HG02678 (cell line): ENCODE data around the gene BACE1-AS.
"Not testable (repeated sequence)": the region's sequence is repeated elsewhere in the genome, so short reads cannot be mapped to it uniquely, and the experiment has no call there.

Experiments
- ATAC-seq: cut with Tn5 transposase; IDR thresholded peaks from one replicate; pipeline ENCODE4 v1.9.1; 2021; ENCODE audit warnings: mild to moderate bottlenecking, moderate library complexity; ENCODE audit not compliant: unreplicated experiment

The BACE1-AS gene

DNA sequence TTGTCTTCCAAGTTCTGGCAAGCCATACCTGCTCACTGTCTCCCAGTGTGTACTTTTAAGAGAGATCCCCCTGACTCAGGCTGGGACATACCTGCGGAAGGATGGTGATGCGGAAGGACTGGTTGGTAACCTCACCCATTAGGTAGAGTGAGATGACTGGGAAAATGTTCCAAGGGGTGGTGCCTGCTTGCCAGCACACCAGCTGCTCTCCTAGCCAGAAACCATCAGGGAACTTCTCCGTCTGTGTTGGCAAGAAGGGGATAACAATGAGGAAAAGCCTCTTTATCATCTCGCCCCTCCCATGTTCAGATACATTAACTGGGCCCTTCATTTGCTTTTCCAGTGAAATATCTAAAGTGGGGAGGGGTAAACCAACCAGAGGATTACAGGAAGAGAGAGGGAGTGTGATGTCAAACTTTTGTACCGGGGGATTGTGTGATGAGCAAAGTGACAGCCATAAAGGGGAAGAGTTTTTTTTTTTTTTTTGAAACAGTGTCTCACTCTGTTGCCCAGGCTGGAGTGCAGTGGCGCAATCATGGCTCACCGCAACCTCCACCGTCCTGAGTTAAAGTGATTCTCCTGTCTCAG lies at the start of gene BACE1-AS:
BACE1-AS (plus strand) TSS at position 538 of the 588 bp plus-strand sequence.
- no peak for ATAC-seq

DNA sequence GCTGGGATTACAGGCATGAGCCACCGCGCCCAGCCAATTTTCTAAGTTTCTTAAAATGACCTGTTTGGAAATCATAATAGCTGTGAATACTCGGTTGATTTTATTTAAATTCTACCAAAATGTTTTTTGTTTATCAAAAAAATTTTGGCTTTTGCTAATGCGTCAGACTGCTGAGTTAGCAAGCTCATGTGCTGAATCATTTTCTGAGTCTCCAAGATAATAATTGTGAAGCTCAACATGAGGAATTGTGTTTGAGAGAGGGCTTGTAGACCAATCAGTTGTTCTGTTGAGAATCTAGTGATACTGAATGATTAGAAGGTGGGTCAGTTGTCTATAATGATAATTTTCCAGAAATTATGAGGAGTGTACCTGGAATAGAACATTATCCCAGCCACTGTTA lies 42.8 kb upstream of the BACE1-AS start:
- ATAC-seq: no peak

DNA sequence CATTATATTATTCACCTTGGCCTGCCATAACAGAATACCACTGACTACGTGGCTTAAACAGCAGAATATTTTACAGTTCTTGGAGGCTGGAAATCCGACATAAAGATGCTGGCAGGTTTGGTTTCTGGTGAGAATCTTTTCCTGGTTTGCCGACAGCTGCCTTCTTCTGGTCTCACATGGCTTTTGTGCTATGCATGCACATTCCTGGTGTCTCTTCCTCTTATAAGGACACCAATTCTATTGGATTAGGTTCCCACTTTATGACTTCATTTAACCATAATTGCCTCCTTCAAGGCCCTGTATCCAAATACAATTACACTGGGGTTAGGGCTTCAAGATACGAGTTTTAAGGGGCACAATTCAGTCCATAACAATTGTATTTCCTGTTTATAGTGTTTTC lies 41.6 kb upstream of the BACE1-AS start:
- no peak for ATAC-seq

DNA sequence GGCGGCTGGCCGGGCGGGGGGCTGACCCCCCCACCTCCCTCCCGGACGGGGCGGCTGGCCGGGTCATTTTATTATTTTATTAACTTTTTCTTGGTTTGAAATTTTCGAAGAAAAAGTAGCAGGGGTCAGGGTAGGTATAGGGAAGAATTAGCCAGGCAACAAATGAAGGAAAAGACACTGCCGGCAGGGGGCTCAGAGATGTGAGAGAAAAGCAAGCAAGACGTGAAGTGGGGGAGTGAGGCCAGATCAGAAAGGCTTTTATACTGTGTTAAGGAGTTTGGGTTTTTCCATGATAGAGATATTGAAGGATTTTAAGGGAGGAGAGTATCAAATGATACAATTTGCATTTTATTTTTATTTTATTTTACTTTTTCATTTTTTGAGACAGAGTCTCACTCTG lies 39.6 kb upstream of the BACE1-AS start:
- no peak for ATAC-seq

DNA sequence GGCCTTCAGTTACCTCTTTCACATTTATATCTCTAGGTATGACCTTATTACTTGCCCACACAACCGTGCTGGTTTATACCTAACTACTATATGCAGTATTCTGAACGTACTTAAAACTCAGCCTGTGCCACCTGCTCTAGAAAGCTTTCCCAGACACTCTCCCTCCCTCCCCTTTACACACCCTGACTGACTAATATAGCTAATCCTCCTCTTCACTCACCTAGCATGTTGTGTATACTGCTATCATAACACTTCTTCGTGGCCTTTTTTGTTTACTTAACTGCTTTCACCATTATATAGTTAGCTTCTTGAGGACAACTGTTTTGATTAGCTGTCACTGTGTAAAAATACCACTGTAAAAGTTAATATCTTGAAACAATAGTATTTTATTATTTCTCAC lies 35.2 kb upstream of the BACE1-AS start:
- no peak for ATAC-seq

DNA sequence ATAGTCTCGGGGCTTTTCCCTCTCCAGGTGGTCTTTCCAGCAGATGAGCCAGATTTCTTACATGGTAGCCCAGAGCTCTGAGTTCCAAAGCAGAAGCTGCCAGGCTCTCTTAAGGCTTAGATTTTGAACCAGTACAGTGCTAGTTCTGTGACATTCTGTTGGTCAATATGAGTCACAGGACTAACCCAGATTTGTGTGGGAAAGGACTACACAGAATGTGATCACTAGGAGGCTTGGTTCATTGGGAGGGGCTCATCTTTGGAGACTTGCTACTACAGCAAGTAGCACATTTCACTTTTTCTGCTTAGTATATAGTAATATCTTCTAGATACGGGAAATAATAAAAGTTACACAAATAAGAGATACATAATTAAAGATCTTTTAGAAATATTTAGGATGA lies 34.6 kb upstream of the BACE1-AS start:
- ATAC-seq: no peak

DNA sequence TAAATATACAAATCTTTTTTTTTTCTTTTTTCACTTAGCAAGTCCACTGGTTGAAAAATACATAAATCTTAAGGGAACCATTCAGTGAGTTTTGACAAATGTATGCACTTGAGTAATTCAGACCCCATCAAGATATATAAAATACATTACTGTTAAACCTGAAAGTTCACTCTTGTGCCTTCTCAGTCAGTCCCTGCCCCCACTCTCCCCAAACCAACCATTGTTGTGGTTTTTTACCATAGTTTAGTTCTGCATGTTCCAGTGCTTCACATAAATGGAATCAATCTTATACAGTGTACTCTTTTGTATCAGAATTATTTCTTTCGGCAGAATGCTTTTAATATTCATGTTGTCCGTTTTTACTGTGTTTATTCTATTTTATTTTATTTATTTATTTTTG lies 32.6 kb upstream of the BACE1-AS start:
- no peak for ATAC-seq

DNA sequence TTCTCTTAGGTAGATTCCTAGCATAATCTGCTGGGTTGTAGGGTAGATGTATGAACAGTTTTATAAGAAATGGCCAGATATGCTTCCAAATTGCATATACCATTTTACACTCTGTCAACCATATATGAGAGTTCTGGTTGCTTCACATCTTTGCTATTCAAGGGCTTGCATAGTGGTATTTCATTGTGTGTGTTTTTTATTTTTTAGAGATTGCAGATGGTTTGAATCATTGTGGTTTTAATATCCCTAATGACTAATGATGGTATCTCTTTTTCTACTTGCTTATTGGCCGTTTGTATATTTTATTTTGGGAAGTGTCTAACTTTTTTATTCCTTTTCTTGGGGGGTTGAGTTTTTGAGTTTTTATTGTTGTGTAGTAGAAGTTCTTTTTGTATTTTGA lies 31.7 kb upstream of the BACE1-AS start:
- ATAC-seq: no peak

DNA sequence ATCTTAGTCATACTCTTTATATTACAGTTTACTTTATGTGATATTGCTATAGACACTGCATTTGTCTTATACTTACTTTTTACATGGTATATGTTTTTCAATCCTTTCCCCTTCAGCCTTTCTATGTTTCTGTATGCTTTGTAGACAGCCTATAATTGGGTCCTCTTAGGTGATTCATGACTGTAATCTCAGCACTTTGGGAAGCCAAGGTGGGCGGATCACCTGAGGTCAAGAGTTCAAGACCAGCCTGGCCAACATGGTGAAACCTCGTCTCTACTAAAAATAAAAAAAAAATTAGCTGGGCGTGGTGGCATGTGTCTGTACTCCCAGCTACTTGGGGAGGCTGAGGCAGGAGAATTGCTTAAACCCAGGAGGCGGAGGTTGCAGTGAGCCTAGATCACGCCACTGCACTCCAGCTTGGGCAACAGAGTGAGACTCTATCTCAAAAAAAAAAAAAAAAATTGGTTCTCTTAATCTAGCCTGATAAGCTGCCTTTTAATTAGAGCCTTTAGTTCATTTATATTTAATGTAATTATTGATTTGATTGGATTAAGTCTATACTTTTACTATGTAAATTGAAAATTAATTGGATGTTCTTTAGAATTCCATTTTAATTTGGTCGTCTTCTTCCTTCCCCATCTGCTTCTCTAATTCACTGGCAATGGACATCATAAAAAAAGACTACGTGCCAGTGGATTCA lies 26.4 kb upstream of the BACE1-AS start:
- ATAC-seq: not testable (repeated sequence)

DNA sequence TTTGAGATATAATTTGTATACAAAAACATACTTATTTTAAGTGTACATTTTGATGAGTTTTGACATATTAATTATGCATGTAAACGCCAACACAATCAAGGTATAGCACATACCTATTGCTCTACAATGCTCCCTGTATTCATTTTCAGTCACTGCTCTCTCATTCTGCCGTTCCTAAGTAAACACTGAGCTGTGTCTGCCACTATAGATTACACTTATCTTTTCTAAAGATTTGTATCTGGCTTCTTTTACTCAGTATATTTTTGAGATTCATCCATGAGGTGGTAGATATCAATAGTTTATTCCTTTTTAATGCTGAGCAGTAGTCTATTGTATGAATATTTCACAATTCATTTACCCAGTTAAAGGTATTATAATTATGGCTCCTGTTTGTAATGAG lies 25.4 kb upstream of the BACE1-AS start:
- no peak for ATAC-seq

DNA sequence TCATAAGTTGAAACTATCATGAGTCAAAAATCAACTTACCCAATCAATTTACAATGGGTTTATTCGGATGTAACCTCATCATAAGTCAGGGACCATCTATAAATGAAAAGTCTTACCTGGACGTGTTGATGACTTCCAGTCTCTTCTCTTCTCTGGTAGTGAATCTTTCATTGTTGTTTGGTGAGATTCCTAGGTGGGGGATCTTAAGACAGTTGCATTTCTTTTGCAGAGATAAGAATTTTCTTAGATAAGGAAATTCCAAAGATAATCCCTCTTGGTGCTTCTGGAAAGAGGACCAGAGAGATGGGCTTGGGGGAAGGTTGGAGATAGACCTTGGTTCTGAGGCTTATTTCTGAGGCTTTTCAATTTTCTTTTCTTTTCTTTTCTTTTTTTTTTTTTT lies 21.3 kb upstream of the BACE1-AS start:
- ATAC-seq: no peak

DNA sequence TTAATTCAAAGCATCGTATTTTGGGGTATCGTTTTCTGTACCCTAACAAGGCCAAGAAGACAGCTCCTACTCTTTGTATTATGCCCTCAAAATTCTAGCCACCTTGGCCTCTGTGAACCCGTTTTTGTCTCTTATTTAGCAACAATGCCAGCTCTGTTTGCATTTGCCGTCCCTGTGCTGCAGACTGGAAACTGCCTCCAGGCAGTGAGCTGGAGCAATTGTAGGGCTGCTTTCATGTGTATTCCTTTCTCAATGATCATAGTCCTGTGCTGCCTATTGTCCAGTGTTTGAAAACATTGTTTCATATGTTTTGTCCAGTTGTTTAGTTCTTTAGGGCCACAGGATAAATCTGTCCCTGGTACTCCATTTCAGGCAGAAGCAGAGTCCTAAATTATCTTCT lies 19.9 kb upstream of the BACE1-AS start:
- no peak for ATAC-seq

DNA sequence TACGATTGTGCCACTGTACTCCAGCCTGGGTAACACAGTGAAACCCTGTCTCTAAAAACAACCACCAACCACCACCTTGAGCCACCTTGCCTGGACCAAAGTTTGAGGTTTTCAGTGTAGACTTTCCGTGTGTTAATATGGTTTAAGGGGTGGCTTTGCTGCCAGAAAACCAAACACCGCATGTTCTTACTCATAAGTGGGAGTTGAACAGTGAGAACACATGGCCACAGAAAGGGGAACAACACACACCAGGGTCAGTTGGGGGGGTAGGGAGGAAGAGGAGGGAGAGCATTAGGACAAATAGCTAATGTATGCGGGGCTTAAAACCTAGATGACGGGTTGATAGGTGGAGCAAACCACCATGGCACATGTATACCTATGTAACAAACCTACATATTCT lies 19.0 kb upstream of the BACE1-AS start:
- ATAC-seq: not testable (repeated sequence)

DNA sequence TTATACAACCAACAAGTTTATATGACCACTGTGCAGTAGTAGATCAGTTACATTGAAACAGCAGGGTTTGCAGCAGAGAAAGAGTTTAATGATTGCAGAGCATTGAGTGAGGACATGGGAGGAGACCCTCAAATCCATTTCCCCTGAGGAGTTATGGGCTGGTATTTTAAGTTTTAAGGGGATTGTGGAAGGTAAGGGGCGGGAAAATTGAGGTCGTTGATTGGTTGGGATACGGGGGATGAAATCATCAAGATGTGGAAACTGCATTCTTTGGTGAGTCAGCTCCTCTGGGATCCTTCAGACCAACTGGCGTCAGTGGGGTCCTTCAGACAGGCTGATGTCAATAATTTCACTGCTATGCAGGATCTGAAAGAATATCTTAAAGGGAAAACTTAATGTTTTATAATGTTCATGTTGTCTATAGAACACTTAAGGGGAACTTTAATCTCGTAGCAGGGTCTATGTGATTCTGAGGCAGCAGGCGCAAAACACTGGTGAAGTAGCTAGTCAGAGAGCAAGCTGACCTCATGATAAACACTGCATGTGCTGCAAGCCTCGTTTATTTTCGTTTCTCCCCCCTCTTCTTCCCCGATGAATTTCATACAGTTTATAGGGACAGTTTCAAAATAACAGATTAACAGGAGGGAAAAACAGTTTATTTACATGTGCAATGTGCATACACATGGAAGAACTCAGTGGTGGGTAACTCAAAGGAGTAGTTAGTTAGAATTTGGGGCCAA lies 17.4 kb upstream of the BACE1-AS start:
- no peak for ATAC-seq

DNA sequence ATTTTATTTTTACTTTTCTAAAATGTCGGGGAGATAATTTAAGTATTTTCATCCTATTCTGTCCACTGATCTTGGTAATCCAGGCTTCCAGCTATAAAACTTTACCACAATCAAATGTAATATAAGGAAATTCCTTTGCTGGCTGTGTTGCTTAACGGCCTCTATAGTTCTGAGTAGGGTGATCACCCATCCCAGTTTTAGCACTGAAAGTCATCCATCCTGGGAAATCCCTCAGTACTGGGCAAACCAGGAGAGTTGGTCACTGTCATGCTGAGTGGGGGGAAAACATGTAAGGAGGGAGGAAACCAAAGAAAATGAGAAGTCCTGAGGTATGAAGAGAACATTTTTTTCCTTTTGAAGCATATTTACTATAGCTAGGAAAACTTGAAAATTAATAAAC lies 12.8 kb upstream of the BACE1-AS start:
- ATAC-seq: no peak

DNA sequence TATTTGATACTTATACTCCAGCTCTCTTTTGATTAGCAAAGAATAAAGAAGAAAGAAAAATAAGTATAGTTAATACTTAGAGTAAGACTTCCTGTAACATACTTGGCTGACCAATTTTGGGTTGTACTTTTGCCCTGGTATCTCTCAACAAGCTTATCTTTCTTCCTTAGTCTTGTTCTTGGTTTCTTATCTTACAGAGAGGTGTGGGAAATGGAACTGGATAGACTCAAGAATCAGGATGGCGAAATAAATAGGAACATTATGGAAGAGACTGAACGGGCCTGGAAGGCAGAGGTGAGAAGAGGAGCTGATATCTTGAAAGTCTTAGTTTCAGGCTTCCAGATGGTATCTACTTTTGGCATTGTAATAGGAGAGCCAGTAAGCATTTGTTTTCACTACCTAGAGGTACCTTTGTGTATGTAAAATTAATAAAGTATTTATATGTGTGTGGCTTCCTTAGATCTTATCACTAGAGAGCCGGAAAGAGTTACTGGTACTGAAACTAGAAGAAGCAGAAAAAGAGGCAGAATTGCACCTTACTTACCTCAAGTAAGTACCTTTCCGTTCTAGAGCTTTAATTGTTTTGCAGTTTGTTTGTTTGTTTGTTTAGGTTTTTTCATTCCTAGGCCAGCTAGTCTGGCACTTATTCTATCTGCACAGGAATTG lies 11.3 kb upstream of the BACE1-AS start:
- no peak for ATAC-seq

DNA sequence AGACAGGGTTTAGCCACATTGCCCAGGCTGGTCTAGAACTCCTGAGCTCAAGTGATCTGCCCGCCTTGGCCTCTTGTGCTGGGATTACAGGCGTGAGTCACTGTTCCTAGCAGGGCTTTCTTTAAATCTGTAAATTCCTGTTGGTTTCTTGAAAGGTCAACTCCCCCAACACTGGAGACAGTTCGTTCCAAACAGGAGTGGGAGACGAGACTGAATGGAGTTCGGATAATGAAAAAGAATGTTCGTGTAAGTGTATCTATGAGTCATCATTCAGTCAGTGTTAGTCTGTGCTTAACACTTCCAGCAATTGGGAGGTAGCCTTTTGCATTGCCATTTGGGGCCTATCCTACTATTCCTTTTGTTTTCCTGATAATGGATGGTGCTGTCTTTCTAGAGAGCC lies 10.0 kb upstream of the BACE1-AS start:
- no peak for ATAC-seq

DNA sequence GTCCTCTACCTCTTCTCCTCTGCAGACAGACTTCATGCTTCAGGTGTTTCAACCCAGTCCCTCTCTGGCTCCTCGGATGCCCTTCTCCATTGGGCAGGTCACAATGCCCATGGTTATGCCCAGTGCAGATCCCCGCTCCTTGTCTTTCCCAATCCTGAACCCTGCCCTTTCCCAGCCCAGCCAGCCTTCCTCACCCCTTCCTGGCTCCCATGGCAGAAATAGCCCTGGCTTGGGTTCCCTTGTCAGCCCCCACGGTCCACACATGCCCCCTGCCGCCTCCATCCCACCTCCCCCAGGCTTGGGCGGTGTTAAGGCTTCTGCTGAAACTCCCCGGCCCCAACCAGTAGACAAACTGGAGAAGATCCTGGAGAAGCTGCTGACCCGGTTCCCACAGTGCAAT lies 9.3 kb upstream of the BACE1-AS start:
- no peak for ATAC-seq

DNA sequence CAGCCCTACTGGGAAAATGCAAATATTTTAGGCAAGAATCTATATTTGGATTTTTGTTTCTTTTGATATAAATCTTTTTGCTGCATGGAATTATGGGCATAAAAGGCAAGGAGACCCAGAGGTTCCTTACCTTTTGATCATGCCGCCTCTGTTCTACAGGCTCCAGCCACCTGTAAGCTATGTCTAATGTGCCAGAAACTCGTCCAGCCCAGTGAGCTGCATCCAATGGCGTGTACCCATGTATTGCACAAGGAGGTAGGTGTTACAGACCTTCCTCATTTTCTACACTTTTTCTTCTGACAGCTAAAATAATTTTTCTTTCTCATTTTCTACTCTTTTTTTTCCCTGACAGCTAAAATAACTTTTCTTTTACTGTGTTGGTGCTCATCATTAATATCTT lies 8.2 kb upstream of the BACE1-AS start:
- ATAC-seq: no peak

DNA sequence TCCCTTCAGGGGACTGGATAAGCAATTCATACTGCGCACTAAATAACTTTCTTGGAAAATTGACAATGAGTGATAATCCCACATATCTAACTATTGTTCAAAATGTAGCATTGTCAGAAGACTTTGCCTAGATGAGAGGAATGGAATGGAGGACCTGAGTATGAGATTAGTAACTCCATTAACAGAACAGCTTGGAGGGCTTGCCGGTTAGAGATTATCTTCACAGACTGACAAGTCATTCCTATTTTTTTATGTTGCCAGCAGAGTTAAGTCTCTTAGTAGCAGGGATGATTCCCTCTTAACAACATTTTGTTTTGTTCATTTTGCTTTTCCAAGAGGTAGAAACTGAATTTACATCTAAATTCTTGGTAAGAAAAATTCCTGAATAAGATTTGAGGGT lies 7.1 kb upstream of the BACE1-AS start:
- no peak for ATAC-seq

DNA sequence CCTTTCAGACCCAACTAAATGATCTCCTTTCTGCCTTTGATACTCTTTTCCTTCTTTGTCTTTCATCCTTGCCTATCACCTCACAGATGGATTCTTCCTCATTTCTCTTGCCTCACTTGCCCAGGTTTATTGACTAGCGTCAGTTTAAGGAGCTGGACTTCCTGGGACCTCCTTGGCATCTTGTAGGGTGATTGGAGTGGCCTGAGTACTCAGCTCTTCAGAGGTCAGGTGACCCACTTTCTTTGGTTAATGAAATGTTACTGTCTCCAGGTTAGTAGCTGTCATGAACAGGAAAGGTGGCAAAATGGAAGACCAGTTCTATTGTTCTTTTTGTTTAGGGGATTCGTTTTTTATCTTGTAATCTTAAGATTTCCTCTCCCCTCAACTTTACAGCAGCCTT lies 4.6 kb upstream of the BACE1-AS start:
- no peak for ATAC-seq

DNA sequence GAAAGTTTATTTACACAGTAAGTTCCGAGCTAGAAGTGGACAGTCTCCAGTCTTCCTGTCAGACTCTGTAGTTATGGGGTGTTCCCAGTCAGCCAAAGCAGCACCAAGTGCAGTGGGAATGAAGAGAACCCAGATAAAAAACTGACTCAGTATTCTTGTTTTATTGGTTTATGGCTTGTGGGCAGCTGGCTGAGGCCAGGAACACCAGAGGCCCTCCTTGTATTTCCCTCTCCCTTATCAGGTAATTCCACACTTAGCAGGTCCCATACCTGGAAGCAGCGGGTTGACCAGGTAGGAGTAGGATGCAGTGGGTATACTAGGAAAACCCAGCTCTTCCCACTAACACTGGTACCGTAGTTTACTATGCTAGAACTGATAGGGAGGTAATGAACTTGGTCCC lies 3.5 kb upstream of the BACE1-AS start:
- ATAC-seq: no peak
